Measurements from ENCODE around the gene KRTAP9-6. TPM values are rescaled to one million over a fixed set of nuclear protein-coding genes. Genes with fewer than 3 reads are reported as not detected.

Gene KRTAP9-6
- total RNA-seq, 1 experiment from 2014 or later, result not detected

GRCh38 chr17:41304091-41304490 is 38.9 kb downstream of the KRTAP9-6 start:
- TF ChIP-seq SP1 (IDR thresholded peaks at IDR 0.05; ENCODE audit: low read depth) (no peak), RAD21 (IDR thresholded peaks at IDR 0.05; ENCODE audit: low read depth) (no peak), CEBPB (IDR thresholded peaks at IDR 0.05; ENCODE audit: low read depth) (no peak)
- Histone ChIP-seq H3K9me3 (ENCODE audit: control insufficient read depth in 1 of 2, insufficient read depth in 1 of 2, low read depth in 1 of 2, low read length in 2 of 2) (peaks cover 0 to 14% of the 10 kb centered on the region in 2 experiments; a peak in 1 of 4 replicates), H3K4me3 (replicated peaks in 1 of 2; ENCODE audit: low read depth in 1 of 2, low read length in 2 of 2) (no peak overlapping the region), H2AFZ (ENCODE audit: low read depth, low read length, poor library complexity, severe bottlenecking) (no peak overlapping the region), H4K20me1 (ENCODE audit: insufficient read depth) (no peaks in the 10 kb centered on the region), H3K79me2 (ENCODE audit: insufficient read depth, low read length) (no peaks in the 10 kb centered on the region), H3K27me3 (ENCODE audit: insufficient read depth, low read length) (no peaks in the 10 kb centered on the region), H3K4me1 (ENCODE audit: control insufficient read depth in 1 of 2, insufficient read depth in 2 of 2, low read length in 2 of 2) (no peaks in the 10 kb centered on the region), H3K36me3 (ENCODE audit: control insufficient read depth in 1 of 2, insufficient read depth in 2 of 2, low read length in 2 of 2) (no peaks in the 10 kb centered on the region), H3K9ac (ENCODE audit: low read length) (no peak overlapping the region), H3K27ac (ENCODE audit: low read depth, low read length) (no peak overlapping the region), H3K4me2 (ENCODE audit: low read length) (no peak overlapping the region), H3K9me2 (ENCODE audit: insufficient read depth) (no peaks in the 10 kb centered on the region)
- ATAC-seq (no peak), DNase-seq (ENCODE audit: low read depth, low spot score) (no peak)
- ChIA-PET CTCF (no interaction called here), RAD21 (ENCODE audit: low non-redundant PET in 1 of 2, low total read pairs in 2 of 2, uncharacterized antibody in 2 of 2, unreplicated experiment in 2 of 2) (no interaction called here), POLR2A (no interaction called here)
- intact Hi-C loops (cut with micrococcal nuclease), result no loop called here
- no TSS peak for BruUV-seq (replicated peaks)

GRCh38 chr17:41307647-41308046 is 42.5 kb downstream of the KRTAP9-6 start:
- DNase-seq (ENCODE audit: low read depth, low spot score), result no peak
- ChIA-PET RAD21 (ENCODE audit: low non-redundant PET in 1 of 2, low total read pairs in 2 of 2, uncharacterized antibody in 2 of 2, unreplicated experiment in 2 of 2) (no interaction called here), POLR2A (no interaction called here), CTCF (no interaction called here)
- no peak for ATAC-seq
- H3K79me2 ChIP-seq (ENCODE audit: insufficient read depth, low read length), result no peaks in the 10 kb centered on the region
- H3K9me2 ChIP-seq (ENCODE audit: insufficient read depth), result no peaks in the 10 kb centered on the region
- no peaks in the 10 kb centered on the region for H3K36me3 ChIP-seq (ENCODE audit: control insufficient read depth in 1 of 2, insufficient read depth in 2 of 2, low read length in 2 of 2)
- H3K4me1 ChIP-seq (ENCODE audit: control insufficient read depth in 1 of 2, insufficient read depth in 2 of 2, low read length in 2 of 2), result no peaks in the 10 kb centered on the region
- no peaks in the 10 kb centered on the region for H3K27me3 ChIP-seq (ENCODE audit: insufficient read depth, low read length)
- no peaks in the 10 kb centered on the region for H3K9me3 ChIP-seq (ENCODE audit: control insufficient read depth in 1 of 2, insufficient read depth in 1 of 2, low read depth in 1 of 2, low read length in 2 of 2)
- H3K4me2 ChIP-seq (ENCODE audit: low read length), result no peak overlapping the region
- intact Hi-C loops (cut with micrococcal nuclease), result no loop called here
- no peak overlapping the region for H3K4me3 ChIP-seq (replicated peaks in 1 of 2; ENCODE audit: low read depth in 1 of 2, low read length in 2 of 2)
- no peak overlapping the region for H3K9ac ChIP-seq (ENCODE audit: low read length)
- no peak for TF ChIP-seq MAX (IDR thresholded peaks at IDR 0.05)
- TF ChIP-seq RAD21 (IDR thresholded peaks at IDR 0.05; ENCODE audit: low read depth), result no peak
- no peak for TF ChIP-seq CBX3 (IDR thresholded peaks at IDR 0.05; ENCODE audit: low read depth)
- no peak for TF ChIP-seq ELF1 (IDR thresholded peaks at IDR 0.05; ENCODE audit: borderline replicate concordance, low read depth)
- TF ChIP-seq CTCF (IDR thresholded peaks at IDR 0.05 in 2 of 3, conservative IDR thresholded peaks at IDR 0.05 in 1 of 3; ENCODE audit: borderline replicate concordance in 1 of 3, insufficient read depth in 1 of 3, low read depth in 2 of 3, low read length in 2 of 3), result no peak
- no peak for TF ChIP-seq EZH2phosphoT487 (IDR thresholded peaks at IDR 0.05; ENCODE audit: borderline replicate concordance)
- no peak for TF ChIP-seq FOSL1 (IDR thresholded peaks at IDR 0.05; ENCODE audit: low read depth)
- BruUV-seq (replicated peaks), result no TSS peak
- no peak overlapping the region for H2AFZ ChIP-seq (ENCODE audit: low read depth, low read length, poor library complexity, severe bottlenecking)
- no peaks in the 10 kb centered on the region for H4K20me1 ChIP-seq (ENCODE audit: insufficient read depth)
- no peak overlapping the region for H3K27ac ChIP-seq (ENCODE audit: low read depth, low read length)
